GM18870 (cell line): ENCODE results near the gene SEC11A.
"Not testable (repeated sequence)": the region's sequence is repeated elsewhere in the genome, so short reads cannot be mapped to it uniquely, and the experiment has no call there.

Experiments used
- ATAC-seq: cut with Tn5 transposase; IDR thresholded peaks from one replicate; pipeline ENCODE4 v1.9.1; 2021; ENCODE audit warnings: moderate library complexity; ENCODE audit not compliant: unreplicated experiment

Gene SEC11A

GRCh38 chr15:84645997-84646396 is 69.9 kb downstream of the SEC11A start:
- no peak for ATAC-seq

GRCh38 chr15:84645496-84645895 is 70.4 kb downstream of the SEC11A start:
- ATAC-seq, result no peak

- no peak for ATAC-seq
These were observed 72.1 kb downstream of the SEC11A start for GRCh38 chr15:84643838-84644237.

- ATAC-seq, result not testable (repeated sequence)
These were observed 73.3 kb downstream of the SEC11A start for GRCh38 chr15:84642640-84643039.

- not testable (repeated sequence) for ATAC-seq
These were observed 74.1 kb downstream of the SEC11A start for GRCh38 chr15:84641871-84642270.

- ATAC-seq, result no peak
These were observed 77.8 kb downstream of the SEC11A start for GRCh38 chr15:84638103-84638502.

- ATAC-seq, result no peak
These were observed 81.6 kb downstream of the SEC11A start for GRCh38 chr15:84634228-84634837.

GRCh38 chr15:84633311-84634227 is 82.4 kb downstream of the SEC11A start:
- ATAC-seq, result no peak

GRCh38 chr15:84631706-84632272 is 84.2 kb downstream of the SEC11A start:
- ATAC-seq, result no peak

- no peak for ATAC-seq
These were observed 86.9 kb downstream of the SEC11A start for GRCh38 chr15:84629033-84629432.

- no peak for ATAC-seq
These were observed 90.8 kb downstream of the SEC11A start for GRCh38 chr15:84625123-84625522.

- no peak for ATAC-seq
These were observed 91.6 kb downstream of the SEC11A start for GRCh38 chr15:84624359-84624758.

- ATAC-seq, result no peak
These were observed 94.5 kb downstream of the SEC11A start for GRCh38 chr15:84621358-84621979.

GRCh38 chr15:84620626-84621025 is 95.3 kb downstream of the SEC11A start:
- no peak for ATAC-seq
